ENCODE results near the gene PPM1A. TPM values are rescaled to one million over a fixed set of nuclear protein-coding genes. Genes with fewer than 3 reads are reported as not detected.

PPM1A gene
- polyA plus RNA-seq, 3 donors, result 18.4 to 34.1 (median 21.5) TPM

GRCh38 chr14:60253649-60254048 is 4.6 kb downstream of the PPM1A start:
- H3K4me3 Mint-ChIP-seq, result no peak overlapping the region
- peaks cover 19 to 21% of the 10 kb centered on the region in 2 donors for H3K4me1 ChIP-seq (ENCODE audit: control insufficient read depth in 1 of 2, insufficient read depth in 2 of 2, low read length in 2 of 2)
- H3K4me2 ChIP-seq (replicated peaks; ENCODE audit: extremely low read depth, low read length, poor library complexity, severe bottlenecking), result no peak overlapping the region
- peaks cover under 1 to 7% of the 10 kb centered on the region in 2 donors for H3K36me3 Mint-ChIP-seq
- H3K9me3 Mint-ChIP-seq, result peaks cover 0 to 5% (median 0%) of the 10 kb centered on the region in 7 donors
- no peaks in the 10 kb centered on the region for H3K36me3 ChIP-seq (replicated peaks in 1 of 2; ENCODE audit: control insufficient read depth in 1 of 2, insufficient read depth in 2 of 2, low read length in 2 of 2)
- no peak overlapping the region for H3K4me3 ChIP-seq (replicated peaks in 1 of 3; ENCODE audit: low read depth in 2 of 3, low read length in 3 of 3)
- H3K27me3 Mint-ChIP-seq (ENCODE audit: low read depth in 3 of 3), result no peaks in the 10 kb centered on the region
- no peaks in the 10 kb centered on the region for H3K9me3 ChIP-seq (replicated peaks in 1 of 2; ENCODE audit: control insufficient read depth in 1 of 2, insufficient read depth in 1 of 2, low read length in 2 of 2)
- no peak overlapping the region for H3K9ac ChIP-seq (ENCODE audit: insufficient read depth, low read length, poor library complexity, severe bottlenecking)
- no peak overlapping the region for H2AFZ ChIP-seq (ENCODE audit: insufficient read depth, low read depth, low read length, poor library complexity, severe bottlenecking)
- H4K20me1 ChIP-seq (ENCODE audit: insufficient read depth, low read length), result peaks cover 87% of the 10 kb centered on the region
- 100% methylated on average over 1 of the region's 3 CpGs for WGBS (ENCODE audit: insufficient coverage)
- H3K4me1 Mint-ChIP-seq, result peaks cover 41% of the 10 kb centered on the region
- H3K27me3 ChIP-seq (ENCODE audit: control insufficient read depth in 2 of 2, insufficient read depth in 2 of 2, low read length in 2 of 2), result no peaks in the 10 kb centered on the region
- intact Hi-C loops (cut with micrococcal nuclease), result no loop called here
- H3K27ac ChIP-seq (ENCODE audit: low read depth in 1 of 2, low read length in 2 of 2), result no peak overlapping the region
- no peak overlapping the region for H3K27ac Mint-ChIP-seq
- H3K79me2 ChIP-seq (ENCODE audit: insufficient read depth, low read length), result peaks cover 89% of the 10 kb centered on the region
- DNase-seq, result no peak
- TF ChIP-seq, protein P1, sequence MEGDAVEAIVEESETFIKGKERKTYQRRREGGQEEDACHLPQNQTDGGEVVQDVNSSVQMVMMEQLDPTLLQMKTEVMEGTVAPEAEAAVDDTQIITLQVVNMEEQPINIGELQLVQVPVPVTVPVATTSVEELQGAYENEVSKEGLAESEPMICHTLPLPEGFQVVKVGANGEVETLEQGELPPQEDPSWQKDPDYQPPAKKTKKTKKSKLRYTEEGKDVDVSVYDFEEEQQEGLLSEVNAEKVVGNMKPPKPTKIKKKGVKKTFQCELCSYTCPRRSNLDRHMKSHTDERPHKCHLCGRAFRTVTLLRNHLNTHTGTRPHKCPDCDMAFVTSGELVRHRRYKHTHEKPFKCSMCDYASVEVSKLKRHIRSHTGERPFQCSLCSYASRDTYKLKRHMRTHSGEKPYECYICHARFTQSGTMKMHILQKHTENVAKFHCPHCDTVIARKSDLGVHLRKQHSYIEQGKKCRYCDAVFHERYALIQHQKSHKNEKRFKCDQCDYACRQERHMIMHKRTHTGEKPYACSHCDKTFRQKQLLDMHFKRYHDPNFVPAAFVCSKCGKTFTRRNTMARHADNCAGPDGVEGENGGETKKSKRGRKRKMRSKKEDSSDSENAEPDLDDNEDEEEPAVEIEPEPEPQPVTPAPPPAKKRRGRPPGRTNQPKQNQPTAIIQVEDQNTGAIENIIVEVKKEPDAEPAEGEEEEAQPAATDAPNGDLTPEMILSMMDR (IDR thresholded peaks at IDR 0.05), result no peak

DNA sequence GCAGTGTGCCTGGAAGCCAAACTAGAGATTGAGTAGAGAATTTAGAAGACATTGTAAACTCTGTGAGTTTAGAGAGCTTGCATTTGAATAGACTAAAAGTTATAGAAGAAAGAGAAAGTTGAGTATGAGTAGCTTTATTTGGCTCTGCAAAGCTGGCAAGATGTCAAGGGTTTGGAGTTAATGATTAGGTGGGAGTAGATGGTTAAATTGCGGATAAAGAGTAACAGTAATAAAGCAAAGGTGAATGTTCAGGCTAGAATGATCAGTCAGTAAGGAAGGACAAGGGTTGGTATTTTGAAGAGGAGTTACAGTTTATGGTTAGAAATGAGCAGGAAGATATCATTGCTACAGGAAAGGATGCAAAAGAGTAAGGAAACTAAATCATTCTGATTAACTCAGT is 5.2 kb downstream of the PPM1A start:
- peaks cover 18 to 20% of the 10 kb centered on the region in 2 donors for H3K4me1 ChIP-seq (ENCODE audit: control insufficient read depth in 1 of 2, insufficient read depth in 2 of 2, low read length in 2 of 2)

More for the DNA sequence above, 5.2 kb downstream of the PPM1A start:
- H4K20me1 ChIP-seq (ENCODE audit: insufficient read depth, low read length), result peaks cover 92% of the 10 kb centered on the region
- H3K27me3 Mint-ChIP-seq (ENCODE audit: low read depth in 3 of 3), result no peaks in the 10 kb centered on the region
- H3K4me2 ChIP-seq (replicated peaks; ENCODE audit: extremely low read depth, low read length, poor library complexity, severe bottlenecking), result no peak overlapping the region
- peaks cover 94% of the 10 kb centered on the region for H3K79me2 ChIP-seq (ENCODE audit: insufficient read depth, low read length)
- DNase-seq, result no peak
- peaks cover 0 to 5% (median 0%) of the 10 kb centered on the region in 7 donors for H3K9me3 Mint-ChIP-seq
- intact Hi-C loops (cut with micrococcal nuclease), result no loop called here
- 100% methylated on average over 1 of the region's 1 CpG for WGBS (ENCODE audit: insufficient coverage)
- H3K4me3 Mint-ChIP-seq, result no peak overlapping the region
- no peak overlapping the region for H3K27ac ChIP-seq (ENCODE audit: low read depth in 1 of 2, low read length in 2 of 2)
- H3K4me3 ChIP-seq (replicated peaks in 1 of 3; ENCODE audit: low read depth in 2 of 3, low read length in 3 of 3), result no peak overlapping the region
- H2AFZ ChIP-seq (ENCODE audit: insufficient read depth, low read depth, low read length, poor library complexity, severe bottlenecking), result no peak overlapping the region
- no peak overlapping the region for H3K9ac ChIP-seq (ENCODE audit: insufficient read depth, low read length, poor library complexity, severe bottlenecking)
- H3K9me3 ChIP-seq (replicated peaks in 1 of 2; ENCODE audit: control insufficient read depth in 1 of 2, insufficient read depth in 1 of 2, low read length in 2 of 2), result no peaks in the 10 kb centered on the region
- H3K27ac Mint-ChIP-seq, result no peak overlapping the region
- TF ChIP-seq, protein P1 (IDR thresholded peaks at IDR 0.05), result no peak
- peaks cover 45% of the 10 kb centered on the region for H3K4me1 Mint-ChIP-seq
- peaks cover 2 to 7% of the 10 kb centered on the region in 2 donors for H3K36me3 Mint-ChIP-seq
- no peaks in the 10 kb centered on the region for H3K36me3 ChIP-seq (replicated peaks in 1 of 2; ENCODE audit: control insufficient read depth in 1 of 2, insufficient read depth in 2 of 2, low read length in 2 of 2)
- H3K27me3 ChIP-seq (ENCODE audit: control insufficient read depth in 2 of 2, insufficient read depth in 2 of 2, low read length in 2 of 2), result no peaks in the 10 kb centered on the region

Data from CD14-positive monocyte (primary cell).